ENCODE measurements around the gene FERMT2.

- TF ChIP-seq, protein P1, sequence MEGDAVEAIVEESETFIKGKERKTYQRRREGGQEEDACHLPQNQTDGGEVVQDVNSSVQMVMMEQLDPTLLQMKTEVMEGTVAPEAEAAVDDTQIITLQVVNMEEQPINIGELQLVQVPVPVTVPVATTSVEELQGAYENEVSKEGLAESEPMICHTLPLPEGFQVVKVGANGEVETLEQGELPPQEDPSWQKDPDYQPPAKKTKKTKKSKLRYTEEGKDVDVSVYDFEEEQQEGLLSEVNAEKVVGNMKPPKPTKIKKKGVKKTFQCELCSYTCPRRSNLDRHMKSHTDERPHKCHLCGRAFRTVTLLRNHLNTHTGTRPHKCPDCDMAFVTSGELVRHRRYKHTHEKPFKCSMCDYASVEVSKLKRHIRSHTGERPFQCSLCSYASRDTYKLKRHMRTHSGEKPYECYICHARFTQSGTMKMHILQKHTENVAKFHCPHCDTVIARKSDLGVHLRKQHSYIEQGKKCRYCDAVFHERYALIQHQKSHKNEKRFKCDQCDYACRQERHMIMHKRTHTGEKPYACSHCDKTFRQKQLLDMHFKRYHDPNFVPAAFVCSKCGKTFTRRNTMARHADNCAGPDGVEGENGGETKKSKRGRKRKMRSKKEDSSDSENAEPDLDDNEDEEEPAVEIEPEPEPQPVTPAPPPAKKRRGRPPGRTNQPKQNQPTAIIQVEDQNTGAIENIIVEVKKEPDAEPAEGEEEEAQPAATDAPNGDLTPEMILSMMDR (IDR thresholded peaks at IDR 0.05), result no peak
- TF ChIP-seq POLR2AphosphoS5 (IDR thresholded peaks at IDR 0.05) (no peak), EP300 (IDR thresholded peaks at IDR 0.05) (no peak), POLR2A (IDR thresholded peaks at IDR 0.05) (no peak)
Observed at GRCh38 chr14:52913271-52913670, 37.6 kb downstream of the FERMT2 start.
